GM12874 (cell line): ENCODE data around the gene SLC19A1.

Experiments
- CTCF ChIP-seq: IDR thresholded peaks from 2 replicates; pipeline ENCODE4 v1.5.1; 2011; ENCODE audit warnings: low read depth, mild to moderate bottlenecking, control low read depth, low read length, moderate library complexity; ENCODE audit not compliant: insufficient read depth

The SLC19A1 gene

GRCh38 chr21:45492765-45493164 lies 49.5 kb downstream of the SLC19A1 start:
- TF ChIP-seq CTCF, result no peak

GRCh38 chr21:45491623-45492022 lies 50.6 kb downstream of the SLC19A1 start:
- no peak for TF ChIP-seq CTCF

- no peak for TF ChIP-seq CTCF
Observed at GRCh38 chr21:45491056-45491455, 51.2 kb downstream of the SLC19A1 start.

GRCh38 chr21:45490049-45490731 lies 52.0 kb downstream of the SLC19A1 start:
- no peak for TF ChIP-seq CTCF

- TF ChIP-seq CTCF, result no peak
Observed at GRCh38 chr21:45489722-45489982, 52.6 kb downstream of the SLC19A1 start.

GRCh38 chr21:45488931-45489721 lies 53.1 kb downstream of the SLC19A1 start:
- no peak for TF ChIP-seq CTCF

- TF ChIP-seq CTCF, result no peak
Observed at GRCh38 chr21:45487891-45488600, 54.2 kb downstream of the SLC19A1 start.
